Naive B cell (primary cell): ENCODE measurements around the gene UGCG. TPM values are rescaled to one million over a fixed set of nuclear protein-coding genes. Genes with fewer than 3 reads are reported as not detected.
"Not testable (repeated sequence)": the region's sequence is repeated elsewhere in the genome, so short reads cannot be mapped to it uniquely, and the experiment has no call there.

Experiments
- ATAC-seq, 2 donors: fragments of 150-1000 bp; cut with Tn5 transposase; 2 replicates each; pipeline ENCODE4 v1.10.0; 2021; ENCODE audit warnings: low read depth in 2 of 2, mild to moderate bottlenecking in 2 of 2, moderate library complexity in 2 of 2
- DNase-seq: peaks from one replicate; pipeline ENCODE4 v3.0.0; 2022
- H3K27ac Mint-ChIP-seq, 6 donors: one replicate each; pipeline ENCODE4 v1.8.0; 2020 to 2022; ENCODE audit warnings: mild to moderate bottlenecking in 6 of 6, mixed read lengths in 6 of 6, moderate library complexity in 5 of 6, inconsistent platforms in 2 of 6
- H3K27me3 Mint-ChIP-seq, 3 donors: one replicate each; pipeline ENCODE4 v1.8.0; 2021 to 2022; ENCODE audit warnings: mixed read lengths in 3 of 3, mild to moderate bottlenecking in 1 of 3
- H3K36me3 Mint-ChIP-seq, 2 donors: one replicate each; pipeline ENCODE4 v1.8.0; 2020 to 2022; ENCODE audit warnings: mixed read lengths in 2 of 2, inconsistent platforms in 1 of 2, mild to moderate bottlenecking in 1 of 2
- H3K4me1 Mint-ChIP-seq, 3 donors: one replicate each; pipeline ENCODE4 v1.8.0; 2020 to 2022; ENCODE audit warnings: mixed read lengths in 3 of 3, inconsistent platforms in 1 of 3, mild to moderate bottlenecking in 1 of 3, moderate library complexity in 1 of 3
- H3K4me3 Mint-ChIP-seq, 8 donors: one replicate each; pipeline ENCODE4 v1.8.0; 2020 to 2022; ENCODE audit warnings: mild to moderate bottlenecking in 8 of 8, mixed read lengths in 8 of 8, moderate library complexity in 8 of 8, inconsistent platforms in 2 of 8
- H3K9me3 Mint-ChIP-seq, 7 donors: one replicate each; pipeline ENCODE4 v1.8.0; 2020 to 2022; ENCODE audit warnings: mixed read lengths in 7 of 7, mild to moderate bottlenecking in 5 of 7, inconsistent platforms in 2 of 7, moderate library complexity in 1 of 7
- polyA plus RNA-seq, 6 donors: library from polyadenylated mRNA; unstranded; fragments of 300-500 nt; fragmentation: Illumina TruSeq; gene quantifications; one replicate each; pipeline ENCODE4 v1.2.3, GENCODE V29; 2021; ENCODE audit warnings: low read depth in 6 of 6

UGCG gene
- polyA plus RNA-seq, 6 donors from 2014 or later, result 21.9 to 53.5 (median 31.0) TPM

GRCh38 chr9:111936391-111936790, 39.8 kb downstream of the UGCG start:
- H3K27me3 Mint-ChIP-seq, result no peaks in the 10 kb centered on the region
- DNase-seq, result no peak

GRCh38 chr9:111937301-111937700, 40.7 kb downstream of the UGCG start:
- Mint-ChIP-seq H3K27ac (peak overlapping the region; percentile 66 to 95 (median 82)), H3K4me1 (peaks cover 25 to 29% (median 29%) of the 10 kb centered on the region in 3 donors), H3K9me3 (peaks cover 0 to 7% (median 0%) of the 10 kb centered on the region in 7 donors), H3K27me3 (no peaks in the 10 kb centered on the region), H3K36me3 (peaks cover 6 to 27% of the 10 kb centered on the region in 2 donors), H3K4me3 (peak overlapping the region in 5 of 8 donors; percentile 4 to 67 (median 54))
- DNase-seq, result no peak
- no peak for ATAC-seq

More at GRCh38 chr9:111936391-111936790, 39.8 kb downstream of the UGCG start:
- H3K4me3 Mint-ChIP-seq, result no peak overlapping the region
- no peak for ATAC-seq
- H3K9me3 Mint-ChIP-seq, result peaks cover 0 to 7% (median 0%) of the 10 kb centered on the region in 7 donors
- peak overlapping the region in 5 of 6 donors; percentile 15 to 92 (median 34) for H3K27ac Mint-ChIP-seq
- H3K4me1 Mint-ChIP-seq, result peaks cover 25 to 29% (median 29%) of the 10 kb centered on the region in 3 donors
- H3K36me3 Mint-ChIP-seq, result peaks cover 6 to 32% of the 10 kb centered on the region in 2 donors

- Mint-ChIP-seq H3K4me3 (peak overlapping the region in 7 of 8 donors; percentile 4 to 88 (median 67)), H3K27ac (peak overlapping the region; percentile 66 to 95 (median 82))
- DNase-seq, result peak; percentile 25
Observed at GRCh38 chr9:111937781-111938426, 41.3 kb downstream of the UGCG start.

GRCh38 chr9:111938427-111938800, 41.8 kb downstream of the UGCG start:
- Mint-ChIP-seq H3K27me3 (no peaks in the 10 kb centered on the region), H3K4me3 (peak overlapping the region in 7 of 8 donors; percentile 11 to 88 (median 63)), H3K36me3 (peaks cover 6 to 22% of the 10 kb centered on the region in 2 donors), H3K27ac (peak overlapping the region in 5 of 6 donors; percentile 34 to 96 (median 90)), H3K4me1 (peaks cover 30 to 39% (median 36%) of the 10 kb centered on the region in 3 donors), H3K9me3 (peaks cover 0 to 7% (median 0%) of the 10 kb centered on the region in 7 donors)
- peak in 1 of 2 donors; percentile 45 for ATAC-seq
- no peak for DNase-seq

More at GRCh38 chr9:111937781-111938426, 41.3 kb downstream of the UGCG start:
- peaks cover 6 to 25% of the 10 kb centered on the region in 2 donors for H3K36me3 Mint-ChIP-seq
- H3K4me1 Mint-ChIP-seq, result peaks cover 28 to 34% (median 32%) of the 10 kb centered on the region in 3 donors
- peaks cover 0 to 7% (median 0%) of the 10 kb centered on the region in 7 donors for H3K9me3 Mint-ChIP-seq
- no peaks in the 10 kb centered on the region for H3K27me3 Mint-ChIP-seq
- peak; percentile 92 to 94 for ATAC-seq

- Mint-ChIP-seq H3K4me1 (peaks cover 32 to 47% (median 39%) of the 10 kb centered on the region in 3 donors), H3K27ac (peak overlapping the region in 5 of 6 donors; percentile 60 to 96 (median 79)), H3K36me3 (peaks cover 6 to 14% of the 10 kb centered on the region in 2 donors), H3K4me3 (peak overlapping the region in 6 of 8 donors; percentile 5 to 66 (median 54)), H3K9me3 (peaks cover 0 to 7% (median 0%) of the 10 kb centered on the region in 7 donors), H3K27me3 (no peaks in the 10 kb centered on the region)
- ATAC-seq (no peak), DNase-seq (no peak)
Observed at GRCh38 chr9:111939322-111939721, 42.7 kb downstream of the UGCG start.

- Mint-ChIP-seq H3K4me1 (peaks cover 41 to 61% (median 51%) of the 10 kb centered on the region in 3 donors), H3K36me3 (peaks cover 2 to 5% of the 10 kb centered on the region in 2 donors), H3K9me3 (peaks cover 0 to 7% (median 0%) of the 10 kb centered on the region in 7 donors), H3K4me3 (no peak overlapping the region), H3K27me3 (no peaks in the 10 kb centered on the region), H3K27ac (peak overlapping the region in 1 of 6 donors; percentile 53)
- no peak for ATAC-seq
- DNase-seq, result no peak
Observed at GRCh38 chr9:111940697-111941096, 44.1 kb downstream of the UGCG start.

- H3K27me3 Mint-ChIP-seq, result no peaks in the 10 kb centered on the region
- H3K4me1 Mint-ChIP-seq, result peaks cover 39 to 61% (median 39%) of the 10 kb centered on the region in 3 donors
- ATAC-seq (peak in 1 of 2 donors; percentile 48), DNase-seq (no peak)
- H3K36me3 Mint-ChIP-seq, result no peaks in the 10 kb centered on the region
- peaks cover 0 to 7% (median 0%) of the 10 kb centered on the region in 7 donors for H3K9me3 Mint-ChIP-seq
- H3K27ac Mint-ChIP-seq, result peak overlapping the region in 1 of 6 donors; percentile 3
- H3K4me3 Mint-ChIP-seq, result no peak overlapping the region
Observed at GRCh38 chr9:111943200-111943599, 46.6 kb downstream of the UGCG start.

GRCh38 chr9:111943746-111944145, 47.1 kb downstream of the UGCG start:
- peaks cover 0 to 3% (median 0%) of the 10 kb centered on the region in 7 donors for H3K9me3 Mint-ChIP-seq
- ATAC-seq (no peak), DNase-seq (no peak)
- no peak overlapping the region for H3K27ac Mint-ChIP-seq
- peaks cover 33 to 61% (median 34%) of the 10 kb centered on the region in 3 donors for H3K4me1 Mint-ChIP-seq
- peak overlapping the region in 1 of 8 donors; percentile 40 for H3K4me3 Mint-ChIP-seq
- H3K36me3 Mint-ChIP-seq, result no peaks in the 10 kb centered on the region
- no peaks in the 10 kb centered on the region for H3K27me3 Mint-ChIP-seq

GRCh38 chr9:111944241-111944866, 47.7 kb downstream of the UGCG start:
- H3K9me3 Mint-ChIP-seq, result no peaks in the 10 kb centered on the region
- no peaks in the 10 kb centered on the region for H3K36me3 Mint-ChIP-seq
- no peaks in the 10 kb centered on the region for H3K27me3 Mint-ChIP-seq
- H3K4me3 Mint-ChIP-seq, result peak overlapping the region in 4 of 8 donors; percentile 19 to 80 (median 43)
- ATAC-seq (no peak), DNase-seq (no peak)
- peaks cover 33 to 61% (median 34%) of the 10 kb centered on the region in 3 donors for H3K4me1 Mint-ChIP-seq
- peak overlapping the region in 1 of 6 donors; percentile 52 for H3K27ac Mint-ChIP-seq

- Mint-ChIP-seq H3K9me3 (no peaks in the 10 kb centered on the region), H3K4me3 (peak overlapping the region in 7 of 8 donors; percentile 49 to 87 (median 78)), H3K27me3 (no peaks in the 10 kb centered on the region), H3K27ac (peak overlapping the region in 2 of 6 donors; percentile 8 to 26), H3K4me1 (peaks cover 34 to 58% (median 34%) of the 10 kb centered on the region in 3 donors), H3K36me3 (no peaks in the 10 kb centered on the region)
- DNase-seq (peak; percentile 54), ATAC-seq (peak; percentile 94 to 97)
Observed at GRCh38 chr9:111945216-111945615, 48.6 kb downstream of the UGCG start.

- H3K36me3 Mint-ChIP-seq, DNase-seq, ATAC-seq, H3K9me3 Mint-ChIP-seq, H3K27me3 Mint-ChIP-seq: not testable (repeated sequence)
- H3K4me3 Mint-ChIP-seq, result peak overlapping the region in 1 of 8 donors; percentile 44
- peak overlapping the region in 1 of 6 donors; percentile 33 for H3K27ac Mint-ChIP-seq
- peaks cover 25 to 51% (median 29%) of the 10 kb centered on the region in 3 donors for H3K4me1 Mint-ChIP-seq
Observed at GRCh38 chr9:111948109-111948508, 51.5 kb downstream of the UGCG start.

GRCh38 chr9:111948951-111949350, 52.3 kb downstream of the UGCG start:
- H3K9me3 Mint-ChIP-seq, result no peaks in the 10 kb centered on the region
- H3K27me3 Mint-ChIP-seq, result no peaks in the 10 kb centered on the region
- peaks cover 25 to 46% (median 27%) of the 10 kb centered on the region in 3 donors for H3K4me1 Mint-ChIP-seq
- H3K4me3 Mint-ChIP-seq, result peak overlapping the region in 1 of 8 donors; percentile 32
- no peaks in the 10 kb centered on the region for H3K36me3 Mint-ChIP-seq
- ATAC-seq (no peak), DNase-seq (no peak)
- peak overlapping the region in 2 of 6 donors; percentile 4 to 15 for H3K27ac Mint-ChIP-seq

GRCh38 chr9:111949919-111950318, 53.3 kb downstream of the UGCG start:
- no peaks in the 10 kb centered on the region for H3K27me3 Mint-ChIP-seq
- H3K4me1 Mint-ChIP-seq, result peaks cover 20 to 42% (median 21%) of the 10 kb centered on the region in 3 donors
- H3K27ac Mint-ChIP-seq, result peak overlapping the region in 1 of 6 donors; percentile 56
- ATAC-seq, result no peak
- no peaks in the 10 kb centered on the region for H3K9me3 Mint-ChIP-seq
- no peaks in the 10 kb centered on the region for H3K36me3 Mint-ChIP-seq
- no peak for DNase-seq
- no peak overlapping the region for H3K4me3 Mint-ChIP-seq
